ENCODE results near the gene RAP1GDS1.

GRCh38 chr4:98300706-98301105, 39.5 kb downstream of the RAP1GDS1 start:
- TF ChIP-seq CTCF (IDR thresholded peaks at IDR 0.05) (no peak), POLR2A (IDR thresholded peaks at IDR 0.05) (no peak)
